ENCODE results near the gene KIAA1671. TPM values are rescaled to one million over a fixed set of nuclear protein-coding genes. Genes with fewer than 3 reads are reported as not detected.

KIAA1671 gene
- polyA plus RNA-seq, 2 donors: 14.2 to 17.7 TPM

DNA sequence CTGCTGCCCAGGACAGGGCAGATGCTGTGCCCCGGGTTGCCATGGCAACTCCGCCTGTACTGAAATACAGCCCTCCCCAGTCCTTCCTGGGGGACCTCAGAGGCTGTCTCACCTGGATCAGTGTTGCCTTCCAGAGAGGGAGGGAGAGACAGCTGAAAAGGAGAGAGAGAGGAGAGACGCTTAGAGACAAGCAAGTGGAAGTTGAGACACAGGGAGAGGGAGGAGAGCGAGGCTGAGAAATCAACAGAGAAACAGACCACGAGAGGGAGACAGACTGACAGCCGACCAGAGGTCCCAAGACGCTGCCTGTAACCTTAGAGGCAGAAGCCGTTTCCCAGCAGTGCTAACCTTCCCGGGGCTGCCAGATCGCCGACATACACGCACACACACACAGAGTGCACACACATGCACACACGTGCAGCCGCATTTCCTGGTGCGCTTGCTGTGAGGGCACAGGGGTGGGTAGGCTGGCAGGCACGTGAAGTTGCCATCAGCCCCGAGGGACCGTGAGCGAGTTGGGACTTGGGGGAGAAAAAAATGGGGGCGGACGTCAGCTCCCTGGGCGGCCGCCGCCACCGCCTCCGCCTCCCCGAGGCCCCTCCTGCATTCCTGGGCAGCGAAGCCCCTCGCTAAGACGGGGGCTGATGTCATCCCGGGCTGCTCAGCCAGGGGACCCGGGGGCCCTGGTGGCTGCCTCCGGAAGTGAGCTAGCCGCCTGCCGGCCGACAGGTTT is 158.5 kb downstream of the KIAA1671 start:
- Histone ChIP-seq H3K27me3 (ENCODE audit: control insufficient read depth in 1 of 2, insufficient read depth in 2 of 2, low read length in 2 of 2) (no peaks in the 10 kb centered on the region), H3K4me3 (ENCODE audit: low read depth in 1 of 2, low read length in 2 of 2) (peak overlapping the region; percentile 50), H3K27ac (ENCODE audit: low read depth in 2 of 2, low read length in 1 of 2) (peak overlapping the region; percentile 86 to 88), H3K36me3 (ENCODE audit: control insufficient read depth in 2 of 2, insufficient read depth in 2 of 2, low read length in 1 of 2) (peaks cover 0 to 3% of the 10 kb centered on the region in 2 donors), H3K4me1 (ENCODE audit: control insufficient read depth in 2 of 2, insufficient read depth in 2 of 2, low read length in 1 of 2) (peaks cover 0 to 28% of the 10 kb centered on the region in 2 donors), H3K9me3 (ENCODE audit: control insufficient read depth in 2 of 2, insufficient read depth in 1 of 2, low read depth in 1 of 2, low read length in 1 of 2) (peaks cover 0 to 4% of the 10 kb centered on the region in 2 donors)
- 0 to 1% methylated on average over 35 to 36 of the region's 36 CpGs for WGBS, 2 donors

DNA sequence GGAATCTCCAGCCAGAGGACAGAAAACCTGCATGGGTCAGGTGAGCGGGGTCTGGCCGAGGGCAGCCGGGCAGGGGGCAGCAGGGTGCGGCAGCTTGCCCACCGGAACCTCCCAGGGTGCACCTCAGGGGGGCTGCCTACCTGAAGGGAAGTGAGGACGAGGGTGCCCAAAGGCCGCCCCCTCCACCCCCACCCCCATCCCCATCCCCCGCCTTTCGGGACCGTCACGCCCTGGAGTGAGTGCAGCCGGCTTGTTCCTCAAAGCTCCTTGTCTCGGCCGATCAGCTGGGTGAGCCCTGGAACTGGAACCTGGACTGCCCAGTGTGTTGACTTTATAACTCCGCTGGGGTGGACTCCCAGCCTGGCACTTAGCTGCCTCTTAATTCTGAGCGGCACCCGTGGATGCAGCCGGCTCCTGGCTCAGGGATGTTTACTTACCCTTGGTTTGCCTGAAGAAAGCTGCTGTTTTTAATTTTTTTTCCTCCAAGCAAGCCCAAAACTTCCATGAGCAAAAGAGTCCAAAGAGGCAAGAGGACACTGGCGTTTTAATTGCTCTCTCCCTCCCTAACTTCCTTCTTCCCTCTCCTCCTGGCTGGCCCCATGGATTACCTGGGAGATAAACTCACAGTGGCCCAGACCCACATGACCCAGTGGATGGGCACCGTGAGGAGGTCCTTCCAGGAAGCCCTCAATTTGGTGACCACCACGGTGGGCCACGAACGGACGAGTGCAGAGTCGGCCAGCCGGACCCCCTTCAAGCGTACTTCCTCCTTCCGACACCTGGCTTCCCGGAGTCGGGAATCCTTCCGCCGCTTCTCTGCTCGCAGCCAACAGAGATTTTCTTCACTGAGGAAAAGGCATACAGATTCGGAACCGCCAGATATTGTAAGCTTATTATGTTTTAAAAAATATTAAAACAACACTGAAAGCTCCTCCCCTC is 159.3 kb downstream of the KIAA1671 start:
- Histone ChIP-seq H3K9me3 (ENCODE audit: control insufficient read depth in 2 of 2, insufficient read depth in 1 of 2, low read depth in 1 of 2, low read length in 1 of 2) (peaks cover 0 to 4% of the 10 kb centered on the region in 2 donors), H3K27me3 (ENCODE audit: control insufficient read depth in 1 of 2, insufficient read depth in 2 of 2, low read length in 2 of 2) (no peaks in the 10 kb centered on the region), H3K36me3 (ENCODE audit: control insufficient read depth in 2 of 2, insufficient read depth in 2 of 2, low read length in 1 of 2) (peaks cover 0 to 3% of the 10 kb centered on the region in 2 donors), H3K4me3 (ENCODE audit: low read depth in 1 of 2, low read length in 2 of 2) (peak overlapping the region; percentile 50), H3K4me1 (ENCODE audit: control insufficient read depth in 2 of 2, insufficient read depth in 2 of 2, low read length in 1 of 2) (peaks cover 0 to 27% of the 10 kb centered on the region in 2 donors), H3K27ac (ENCODE audit: low read depth in 2 of 2, low read length in 1 of 2) (peak overlapping the region; percentile 86 to 88)
- WGBS, 2 donors: 19 to 25% methylated on average over 28 to 35 of the region's 35 CpGs

DNA sequence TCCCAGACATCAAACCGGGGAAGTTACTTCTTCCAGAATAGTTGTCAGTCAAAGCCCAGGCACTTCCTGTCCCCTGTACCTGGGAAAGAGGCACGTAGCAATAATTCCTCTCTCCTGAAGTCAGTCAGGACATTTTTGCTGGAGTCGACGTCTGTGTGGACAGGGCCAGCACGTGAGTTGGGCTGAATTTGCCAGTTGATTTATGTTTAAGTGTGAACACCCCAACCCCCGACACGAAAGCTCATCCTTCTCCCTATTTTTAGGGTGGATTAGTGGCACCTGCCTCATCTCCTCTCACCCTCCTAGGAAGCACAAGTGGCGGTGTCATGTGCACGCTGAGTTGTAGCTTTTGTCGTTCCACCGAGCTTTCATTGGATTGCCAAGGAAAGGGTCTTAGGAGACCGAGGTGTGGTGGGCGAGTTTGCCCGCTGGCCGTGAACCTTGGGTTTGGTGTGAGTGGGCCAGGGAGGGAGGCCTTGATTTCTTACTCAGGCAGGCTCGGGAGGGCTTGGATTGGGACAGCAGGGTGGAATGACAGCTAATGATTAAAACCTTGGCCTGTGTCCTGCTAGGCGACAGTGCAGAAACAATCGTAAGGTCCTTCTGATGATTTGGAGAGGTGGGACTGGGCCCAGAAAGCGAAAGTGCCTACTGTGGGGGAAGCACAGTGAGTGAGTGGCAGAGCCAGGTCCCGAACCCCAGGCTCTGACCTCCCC is 160.2 kb downstream of the KIAA1671 start:
- Histone ChIP-seq H3K27ac (ENCODE audit: low read depth in 2 of 2, low read length in 1 of 2) (peak overlapping the region; percentile 86 to 88), H3K9me3 (ENCODE audit: control insufficient read depth in 2 of 2, insufficient read depth in 1 of 2, low read depth in 1 of 2, low read length in 1 of 2) (peaks cover 0 to 4% of the 10 kb centered on the region in 2 donors), H3K4me3 (ENCODE audit: low read depth in 1 of 2, low read length in 2 of 2) (peak overlapping the region; percentile 50), H3K4me1 (ENCODE audit: control insufficient read depth in 2 of 2, insufficient read depth in 2 of 2, low read length in 1 of 2) (peaks cover 0 to 27% of the 10 kb centered on the region in 2 donors), H3K27me3 (ENCODE audit: control insufficient read depth in 1 of 2, insufficient read depth in 2 of 2, low read length in 2 of 2) (no peaks in the 10 kb centered on the region), H3K36me3 (ENCODE audit: control insufficient read depth in 2 of 2, insufficient read depth in 2 of 2, low read length in 1 of 2) (peaks cover 0 to 3% of the 10 kb centered on the region in 2 donors)
- WGBS, 2 donors: 46 to 60% methylated on average over 20 of the region's 20 CpGs

DNA sequence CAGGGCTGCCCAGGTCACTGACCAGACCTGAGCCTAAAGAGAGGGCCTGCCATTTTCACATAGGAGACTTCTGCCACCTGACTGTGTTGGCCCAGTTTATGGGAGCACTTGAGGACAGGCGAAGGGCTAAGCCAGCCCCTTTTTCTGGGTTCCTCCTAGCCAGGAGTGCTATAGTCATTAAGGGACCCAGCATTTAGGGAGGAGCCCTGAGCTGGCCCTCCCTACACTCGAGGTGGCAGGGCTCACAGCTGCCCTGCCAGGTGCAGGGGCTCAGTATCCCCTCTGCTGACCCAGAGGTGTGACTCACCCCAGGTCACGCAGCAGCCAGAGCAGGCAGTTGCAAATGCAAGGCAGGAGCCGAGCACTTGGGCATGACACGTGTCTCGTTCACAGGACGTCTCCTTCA is 160.8 kb downstream of the KIAA1671 start:
- Histone ChIP-seq H3K36me3 (ENCODE audit: control insufficient read depth in 2 of 2, insufficient read depth in 2 of 2, low read length in 1 of 2) (peaks cover 0 to 3% of the 10 kb centered on the region in 2 donors), H3K4me3 (ENCODE audit: low read depth in 1 of 2, low read length in 2 of 2) (peak overlapping the region; percentile 50), H3K4me1 (ENCODE audit: control insufficient read depth in 2 of 2, insufficient read depth in 2 of 2, low read length in 1 of 2) (peaks cover 0 to 27% of the 10 kb centered on the region in 2 donors), H3K27ac (ENCODE audit: low read depth in 2 of 2, low read length in 1 of 2) (peak overlapping the region; percentile 86 to 88), H3K9me3 (ENCODE audit: control insufficient read depth in 2 of 2, insufficient read depth in 1 of 2, low read depth in 1 of 2, low read length in 1 of 2) (peaks cover 0 to 4% of the 10 kb centered on the region in 2 donors), H3K27me3 (ENCODE audit: control insufficient read depth in 1 of 2, insufficient read depth in 2 of 2, low read length in 2 of 2) (no peaks in the 10 kb centered on the region)
- WGBS, 2 donors: 39 to 61% methylated on average over 7 of the region's 7 CpGs

DNA sequence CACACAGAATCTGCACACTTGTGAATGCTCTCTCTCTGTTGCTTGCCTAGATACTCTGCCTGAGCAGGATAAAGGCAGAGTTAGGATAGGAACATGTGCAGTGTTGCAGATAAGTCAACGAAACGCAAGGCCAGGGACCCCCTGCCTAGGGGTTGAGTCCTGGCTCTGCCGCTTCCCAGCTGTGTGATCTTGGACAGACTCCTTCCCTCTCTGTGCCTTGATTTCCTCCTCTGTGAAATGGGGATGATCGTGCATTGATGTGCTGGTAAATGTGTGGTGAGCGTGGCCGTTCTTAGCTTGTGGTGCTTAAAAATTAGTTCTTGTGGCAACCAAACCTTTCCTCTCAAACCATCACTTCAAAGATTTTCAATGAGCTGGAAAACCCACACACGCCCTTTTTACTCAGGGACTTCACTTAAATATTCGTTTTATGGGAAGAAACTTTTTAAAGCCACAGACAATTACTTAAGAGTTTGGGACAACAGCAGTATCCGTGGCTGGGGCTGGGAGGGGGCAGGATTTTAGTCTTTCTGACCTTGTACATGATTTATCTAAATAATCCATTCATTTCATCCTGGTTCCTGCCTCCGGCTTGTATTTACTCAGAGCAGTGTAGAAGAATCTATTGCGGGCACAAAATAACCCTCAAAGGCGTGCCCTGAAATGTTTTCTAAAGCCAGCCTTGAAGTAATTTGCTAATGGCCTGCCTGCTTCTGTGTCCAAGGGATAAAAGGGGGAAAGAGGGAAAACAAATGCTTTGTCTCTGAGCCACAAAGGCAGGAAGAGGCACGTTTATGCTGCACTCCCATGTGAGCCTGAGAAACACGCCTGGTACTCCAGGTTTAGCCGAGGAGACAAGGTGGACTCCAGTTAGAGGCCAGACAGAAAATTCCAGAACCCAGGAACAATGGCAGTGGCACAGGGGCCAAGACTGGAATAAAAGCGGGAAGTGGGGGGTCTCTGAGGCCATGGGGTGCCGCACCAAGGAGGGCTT is 162.2 kb downstream of the KIAA1671 start:
- peaks cover 0 to 32% of the 10 kb centered on the region in 2 donors for H3K4me1 ChIP-seq (ENCODE audit: control insufficient read depth in 2 of 2, insufficient read depth in 2 of 2, low read length in 1 of 2)
- H3K4me3 ChIP-seq (ENCODE audit: low read depth in 1 of 2, low read length in 2 of 2): no peak overlapping the region
- H3K27me3 ChIP-seq (ENCODE audit: control insufficient read depth in 1 of 2, insufficient read depth in 2 of 2, low read length in 2 of 2): no peaks in the 10 kb centered on the region
- H3K36me3 ChIP-seq (ENCODE audit: control insufficient read depth in 2 of 2, insufficient read depth in 2 of 2, low read length in 1 of 2): no peaks in the 10 kb centered on the region
- peak overlapping the region; percentile 86 to 88 for H3K27ac ChIP-seq (ENCODE audit: low read depth in 2 of 2, low read length in 1 of 2)
- H3K9me3 ChIP-seq (ENCODE audit: control insufficient read depth in 2 of 2, insufficient read depth in 1 of 2, low read depth in 1 of 2, low read length in 1 of 2): no peaks in the 10 kb centered on the region
- WGBS, 2 donors: 39 to 58% methylated on average over 17 of the region's 17 CpGs

DNA sequence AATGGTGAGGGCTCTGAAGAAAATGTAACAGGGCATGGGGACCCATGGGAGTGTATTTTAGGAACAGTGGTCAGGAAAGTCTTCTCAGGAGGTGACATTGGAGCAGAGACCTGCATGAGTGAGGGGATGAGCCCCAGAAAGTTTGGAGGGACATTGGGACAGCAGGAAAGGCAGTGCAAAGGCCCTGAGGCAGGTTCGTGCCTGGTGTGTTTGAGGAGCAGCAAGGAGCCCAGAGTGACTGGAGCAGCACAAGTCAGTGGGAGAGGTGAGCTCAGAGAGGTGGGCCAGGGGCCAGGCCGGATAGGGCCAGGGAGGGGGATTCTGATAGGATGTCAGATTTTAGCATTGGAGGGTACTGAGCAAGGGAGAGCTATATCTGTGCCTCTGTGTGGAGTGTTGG is 167.1 kb downstream of the KIAA1671 start:
- WGBS, 2 donors: 62 to 72% methylated on average over 2 of the region's 2 CpGs
- no peaks in the 10 kb centered on the region for H3K27me3 ChIP-seq (ENCODE audit: control insufficient read depth in 1 of 2, insufficient read depth in 2 of 2, low read length in 2 of 2)
- peaks cover 0 to 13% of the 10 kb centered on the region in 2 donors for H3K4me1 ChIP-seq (ENCODE audit: control insufficient read depth in 2 of 2, insufficient read depth in 2 of 2, low read length in 1 of 2)
- H3K36me3 ChIP-seq (ENCODE audit: control insufficient read depth in 2 of 2, insufficient read depth in 2 of 2, low read length in 1 of 2): peaks cover 0 to 4% of the 10 kb centered on the region in 2 donors
- H3K4me3 ChIP-seq (ENCODE audit: low read depth in 1 of 2, low read length in 2 of 2): no peak overlapping the region
- no peaks in the 10 kb centered on the region for H3K9me3 ChIP-seq (ENCODE audit: control insufficient read depth in 2 of 2, insufficient read depth in 1 of 2, low read depth in 1 of 2, low read length in 1 of 2)
- peak overlapping the region; percentile 85 to 90 for H3K27ac ChIP-seq (ENCODE audit: low read depth in 2 of 2, low read length in 1 of 2)

DNA sequence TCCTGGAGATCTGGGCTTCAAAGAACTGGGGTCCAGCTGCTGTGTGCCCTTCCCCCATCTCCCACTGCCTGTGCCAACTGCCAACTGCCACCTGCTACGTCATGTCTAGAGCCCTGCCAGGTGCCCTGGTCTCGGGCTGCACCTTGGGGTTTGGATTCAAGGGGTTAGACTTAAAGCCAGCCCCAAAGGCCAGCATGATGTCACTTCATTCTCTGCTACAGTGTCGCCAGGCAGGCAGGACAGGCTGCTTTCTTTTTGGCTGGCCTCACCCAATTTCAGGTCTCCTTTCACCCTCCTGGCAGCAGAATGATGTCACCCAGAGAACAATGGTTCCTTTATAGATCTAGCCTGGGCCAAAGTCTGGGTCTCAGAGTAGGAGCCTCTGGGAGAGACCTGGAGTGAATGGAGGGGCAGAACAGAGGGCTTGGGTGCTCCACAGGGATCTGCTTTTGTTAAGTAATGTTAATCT is 167.6 kb downstream of the KIAA1671 start:
- no peaks in the 10 kb centered on the region for H3K9me3 ChIP-seq (ENCODE audit: control insufficient read depth in 2 of 2, insufficient read depth in 1 of 2, low read depth in 1 of 2, low read length in 1 of 2)
- WGBS, 2 donors: 34 to 43% methylated on average over 3 of the region's 3 CpGs
- H3K4me3 ChIP-seq (ENCODE audit: low read depth in 1 of 2, low read length in 2 of 2): no peak overlapping the region
- peaks cover 0 to 4% of the 10 kb centered on the region in 2 donors for H3K36me3 ChIP-seq (ENCODE audit: control insufficient read depth in 2 of 2, insufficient read depth in 2 of 2, low read length in 1 of 2)
- no peaks in the 10 kb centered on the region for H3K27me3 ChIP-seq (ENCODE audit: control insufficient read depth in 1 of 2, insufficient read depth in 2 of 2, low read length in 2 of 2)
- H3K4me1 ChIP-seq (ENCODE audit: control insufficient read depth in 2 of 2, insufficient read depth in 2 of 2, low read length in 1 of 2): peaks cover 0 to 11% of the 10 kb centered on the region in 2 donors
- H3K27ac ChIP-seq (ENCODE audit: low read depth in 2 of 2, low read length in 1 of 2): peak overlapping the region; percentile 85 to 90

DNA sequence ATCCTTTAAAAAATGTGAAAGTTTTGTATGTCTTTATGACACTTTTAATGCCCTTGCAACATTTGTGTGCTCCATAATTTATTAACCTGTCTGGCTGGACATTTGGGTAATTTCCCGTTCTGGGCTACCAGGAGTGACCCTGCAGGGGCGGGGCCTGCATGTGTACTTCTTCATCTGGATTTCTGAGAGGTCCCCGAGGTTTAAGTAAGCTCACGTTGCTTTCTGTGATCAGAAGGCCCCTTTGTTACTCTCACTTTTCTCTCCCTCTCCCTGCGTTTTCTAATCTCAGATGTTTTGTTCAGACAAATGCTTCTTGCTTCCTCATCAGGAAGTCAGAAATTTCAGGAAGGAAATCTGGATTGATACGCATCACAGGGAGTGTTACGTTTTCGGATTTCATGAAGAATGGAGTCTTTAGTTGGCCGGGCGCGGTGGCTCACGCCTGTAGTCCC is 168.3 kb downstream of the KIAA1671 start:
- Histone ChIP-seq H3K4me1 (ENCODE audit: control insufficient read depth in 2 of 2, insufficient read depth in 2 of 2, low read length in 1 of 2) (peaks cover 0 to 8% of the 10 kb centered on the region in 2 donors), H3K27ac (ENCODE audit: low read depth in 2 of 2, low read length in 1 of 2) (peak overlapping the region; percentile 57 to 78), H3K9me3 (ENCODE audit: control insufficient read depth in 2 of 2, insufficient read depth in 1 of 2, low read depth in 1 of 2, low read length in 1 of 2) (no peaks in the 10 kb centered on the region), H3K27me3 (ENCODE audit: control insufficient read depth in 1 of 2, insufficient read depth in 2 of 2, low read length in 2 of 2) (no peaks in the 10 kb centered on the region), H3K4me3 (ENCODE audit: low read depth in 1 of 2, low read length in 2 of 2) (no peak overlapping the region), H3K36me3 (ENCODE audit: control insufficient read depth in 2 of 2, insufficient read depth in 2 of 2, low read length in 1 of 2) (peaks cover 0 to 4% of the 10 kb centered on the region in 2 donors)
- 56 to 57% methylated on average over 12 of the region's 12 CpGs for WGBS, 2 donors

All from esophagus (tissue), 2 donors.